Caco-2 (cell line): ENCODE results near the gene CIBAR2. TPM values are rescaled to one million over a fixed set of nuclear protein-coding genes. Genes with fewer than 3 reads are reported as not detected.

Experiments used
- BruUV-seq: library from RNA; stranded (reverse); fragments of 400-500 nt; replicated peaks from 2 replicates; lab custom pipeline; 2021; lab: Mats Ljungman, UMichigan
- CTCF ChIA-PET: fragments of 300-600 bp; sonication (Branson Sonifier 250); formaldehyde crosslinking; loops from one replicate; lab custom pipeline; 2022; ENCODE audit warnings: antibody characterized with exemption; lab: Charles Lee
- POLR2A ChIA-PET: fragments of 300-600 bp; sonication (Branson Sonifier 250); formaldehyde crosslinking; loops from one replicate; lab custom pipeline; 2022; ENCODE audit warnings: antibody characterized with exemption; lab: Charles Lee
- DNase-seq, 2 experiments: peaks; one replicate each; pipeline versions ENCODE4 v3.0.0 to v3.0.0-alpha.2; 2020 to 2022
- H3K27me3 ChIP-seq: replicated peaks from 2 replicates; pipeline ENCODE4 v1.6.0; 2011; ENCODE audit warnings: low read length; ENCODE audit not compliant: control insufficient read depth, insufficient read depth
- H3K36me3 ChIP-seq: 2 replicates; pipeline ENCODE4 v1.5.1; 2011; ENCODE audit warnings: low read length; ENCODE audit not compliant: control insufficient read depth, insufficient read depth
- H3K4me1 ChIP-seq: fragments of 250-450 bp; sonication (Bioruptor Pico); 2 replicates; pipeline ENCODE4 v1.5.1; 2020; ENCODE audit warnings: mild to moderate bottlenecking
- H3K4me3 ChIP-seq: 2 replicates; pipeline ENCODE4 v1.5.1; 2011; ENCODE audit warnings: low read depth, mild to moderate bottlenecking, control low read depth, low read length
- H3K9me3 ChIP-seq: fragments of 250-450 bp; sonication (Bioruptor Pico); 2 replicates; pipeline ENCODE4 v1.5.1; 2020; ENCODE audit warnings: mild to moderate bottlenecking, moderate library complexity
- H3K27ac Mint-ChIP-seq: one replicate; pipeline ENCODE4 v1.8.0; 2022; ENCODE audit warnings: mixed read lengths; ENCODE audit not compliant: unreplicated experiment
- H3K27me3 Mint-ChIP-seq: one replicate; pipeline ENCODE4 v1.8.0; 2022; ENCODE audit warnings: mixed read lengths; ENCODE audit not compliant: insufficient read depth, unreplicated experiment
- H3K36me3 Mint-ChIP-seq: one replicate; pipeline ENCODE4 v1.8.0; 2022; ENCODE audit warnings: mild to moderate bottlenecking, mixed read lengths; ENCODE audit not compliant: insufficient read depth, unreplicated experiment
- H3K4me1 Mint-ChIP-seq: one replicate; pipeline ENCODE4 v1.8.0; 2022; ENCODE audit warnings: low read depth, mixed read lengths; ENCODE audit not compliant: unreplicated experiment
- H3K4me3 Mint-ChIP-seq: one replicate; pipeline ENCODE4 v1.8.0; 2022; ENCODE audit warnings: mild to moderate bottlenecking, moderate library complexity, mixed read lengths; ENCODE audit not compliant: unreplicated experiment
- H3K9me3 Mint-ChIP-seq: one replicate; pipeline ENCODE4 v1.8.0; 2022; ENCODE audit warnings: mixed read lengths; ENCODE audit not compliant: unreplicated experiment
- intact Hi-C: fragments of 100-400 bp; cut with micrococcal nuclease; formaldehyde crosslinking; loops from one replicate; pipeline ENCODE4 v1.10.0; 2022; ENCODE audit not compliant: unreplicated experiment
- total RNA-seq: library from RNA; stranded (reverse); gene quantifications from 2 replicates; pipeline ENCODE4 v1.2.3, GENCODE V29; 2022
- TF ChIP-seq, protein P1 (sequence below), 2 experiments: fragments of 200-600 bp in 1 of 2; IDR thresholded peaks; 1 replicate in 1 of 2; 2 replicates in 1 of 2; pipeline versions ENCODE4 v1.5.1 to v1.8.0; 2011 to 2022; ENCODE audit warnings: antibody characterized with exemption in 1 of 2, control low read depth in 1 of 2, inconsistent platforms in 1 of 2, low read depth in 1 of 2, low read length in 1 of 2, mild to moderate bottlenecking in 1 of 2, moderate library complexity in 1 of 2; ENCODE audit not compliant: insufficient read depth in 1 of 2, severe bottlenecking in 1 of 2, unreplicated experiment in 1 of 2

CIBAR2 gene
- total RNA-seq, 1 experiment from 2014 or later, result not detected

DNA sequence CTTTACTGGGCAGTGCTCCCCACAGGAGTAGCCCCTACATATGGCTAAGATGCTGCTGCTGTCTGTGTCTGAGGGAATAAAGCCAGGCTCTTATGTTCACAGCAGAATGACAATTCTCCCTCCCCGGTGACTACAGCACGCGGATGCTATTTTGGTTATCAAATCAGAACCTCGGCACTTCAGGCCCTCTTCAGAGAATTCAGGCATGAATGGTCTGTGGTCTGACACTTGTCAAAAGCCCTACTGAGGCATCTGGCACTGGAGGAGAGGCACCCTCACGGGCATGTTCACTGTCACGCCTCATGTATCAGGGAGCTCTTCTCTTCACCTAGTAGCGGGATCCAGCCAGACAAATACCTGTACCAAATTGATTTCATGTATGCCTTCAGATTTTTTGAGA lies 54.3 kb downstream of the CIBAR2 start:
- intact Hi-C loops, result loop anchor here (1.0 kb wide), 1 partner anchor 28 kb away; no protein-coding TSS in a partner anchor
- TF ChIP-seq, protein P1, sequence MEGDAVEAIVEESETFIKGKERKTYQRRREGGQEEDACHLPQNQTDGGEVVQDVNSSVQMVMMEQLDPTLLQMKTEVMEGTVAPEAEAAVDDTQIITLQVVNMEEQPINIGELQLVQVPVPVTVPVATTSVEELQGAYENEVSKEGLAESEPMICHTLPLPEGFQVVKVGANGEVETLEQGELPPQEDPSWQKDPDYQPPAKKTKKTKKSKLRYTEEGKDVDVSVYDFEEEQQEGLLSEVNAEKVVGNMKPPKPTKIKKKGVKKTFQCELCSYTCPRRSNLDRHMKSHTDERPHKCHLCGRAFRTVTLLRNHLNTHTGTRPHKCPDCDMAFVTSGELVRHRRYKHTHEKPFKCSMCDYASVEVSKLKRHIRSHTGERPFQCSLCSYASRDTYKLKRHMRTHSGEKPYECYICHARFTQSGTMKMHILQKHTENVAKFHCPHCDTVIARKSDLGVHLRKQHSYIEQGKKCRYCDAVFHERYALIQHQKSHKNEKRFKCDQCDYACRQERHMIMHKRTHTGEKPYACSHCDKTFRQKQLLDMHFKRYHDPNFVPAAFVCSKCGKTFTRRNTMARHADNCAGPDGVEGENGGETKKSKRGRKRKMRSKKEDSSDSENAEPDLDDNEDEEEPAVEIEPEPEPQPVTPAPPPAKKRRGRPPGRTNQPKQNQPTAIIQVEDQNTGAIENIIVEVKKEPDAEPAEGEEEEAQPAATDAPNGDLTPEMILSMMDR (IDR thresholded peaks at IDR 0.05; ENCODE audit: insufficient read depth in 1 of 2, low read depth in 1 of 2, low read length in 1 of 2, severe bottlenecking in 1 of 2, unreplicated experiment in 1 of 2), result no peak
- CTCF ChIA-PET, result interaction anchor here (0.6 to 1.0 kb wide), 6 partner anchors 9 to 62 kb away, joined by 3 to 7 read pairs (median 3); no protein-coding TSS in a partner anchor

DNA sequence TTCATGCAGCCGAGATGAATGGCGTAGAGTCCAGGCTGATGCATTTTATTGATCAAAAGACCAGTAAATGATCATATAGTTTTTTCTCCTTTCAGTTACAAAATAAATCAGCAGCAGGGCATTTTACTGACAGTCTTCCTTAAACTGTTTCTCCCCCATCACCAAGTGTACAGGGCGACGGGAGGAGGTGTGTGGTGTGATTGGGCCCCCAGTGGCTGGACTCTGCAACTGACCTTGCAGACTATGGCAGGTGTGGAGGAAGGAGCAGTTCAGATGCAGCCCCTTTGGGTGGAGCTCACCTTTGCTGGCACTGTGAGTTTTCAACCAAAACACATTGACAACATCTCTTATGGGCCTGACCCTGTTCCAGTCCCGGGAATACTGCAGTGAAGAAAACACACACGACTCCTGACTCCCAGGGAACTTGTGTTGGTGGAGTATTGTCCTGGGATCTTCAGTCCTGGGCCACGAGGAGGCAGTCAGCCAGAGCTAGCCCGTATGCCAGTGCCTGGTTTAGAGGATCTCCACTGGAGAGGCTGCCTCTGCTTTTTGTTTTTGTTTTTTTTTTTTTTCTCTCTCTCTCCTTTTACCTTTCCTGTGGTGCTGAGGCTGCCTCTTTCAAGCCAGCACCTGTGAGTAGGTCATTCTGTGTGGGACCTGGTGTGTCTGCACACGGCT lies 54.9 kb downstream of the CIBAR2 start:
- Histone ChIP-seq H3K27me3 (no peaks in the 10 kb centered on the region), H3K9me3 (no peaks in the 10 kb centered on the region), H3K4me1 (no peaks in the 10 kb centered on the region), H3K4me3 (no peak overlapping the region), H3K36me3 (no peaks in the 10 kb centered on the region)
- POLR2A ChIA-PET, result no interaction called here
- intact Hi-C loops, result loop anchor here (1.0 kb wide), 1 partner anchor 29 kb away; no protein-coding TSS in a partner anchor
- H3K4me1 Mint-ChIP-seq, result peaks cover 15% of the 10 kb centered on the region
- H3K4me3 Mint-ChIP-seq, result no peak overlapping the region
- no peaks in the 10 kb centered on the region for H3K36me3 Mint-ChIP-seq
- CTCF ChIA-PET, result interaction anchor here (0.6 to 1.0 kb wide), 6 partner anchors 10 to 61 kb away, joined by 3 to 7 read pairs (median 3); no protein-coding TSS in a partner anchor
- no peaks in the 10 kb centered on the region for H3K27me3 Mint-ChIP-seq
- H3K9me3 Mint-ChIP-seq, result no peaks in the 10 kb centered on the region
- TF ChIP-seq, protein P1 (IDR thresholded peaks at IDR 0.05; ENCODE audit: insufficient read depth in 1 of 2, low read depth in 1 of 2, low read length in 1 of 2, severe bottlenecking in 1 of 2, unreplicated experiment in 1 of 2), result peak; percentile 71 to 80
- no peak overlapping the region for H3K27ac Mint-ChIP-seq
- BruUV-seq, result no TSS peak
- DNase-seq, result peak; percentile 66 to 67

More for the DNA sequence above, 54.3 kb downstream of the CIBAR2 start:
- H3K36me3 Mint-ChIP-seq, result no peaks in the 10 kb centered on the region
- no peaks in the 10 kb centered on the region for H3K9me3 ChIP-seq
- DNase-seq, result no peak
- no peaks in the 10 kb centered on the region for H3K27me3 Mint-ChIP-seq
- POLR2A ChIA-PET, result no interaction called here
- H3K4me1 Mint-ChIP-seq, result peaks cover 15% of the 10 kb centered on the region
- no peak overlapping the region for H3K4me3 ChIP-seq
- H3K27me3 ChIP-seq, result no peaks in the 10 kb centered on the region
- H3K4me1 ChIP-seq, result no peaks in the 10 kb centered on the region
- H3K36me3 ChIP-seq, result no peaks in the 10 kb centered on the region
- no peak overlapping the region for H3K27ac Mint-ChIP-seq
- H3K4me3 Mint-ChIP-seq, result no peak overlapping the region
- H3K9me3 Mint-ChIP-seq, result no peaks in the 10 kb centered on the region
- BruUV-seq, result no TSS peak

DNA sequence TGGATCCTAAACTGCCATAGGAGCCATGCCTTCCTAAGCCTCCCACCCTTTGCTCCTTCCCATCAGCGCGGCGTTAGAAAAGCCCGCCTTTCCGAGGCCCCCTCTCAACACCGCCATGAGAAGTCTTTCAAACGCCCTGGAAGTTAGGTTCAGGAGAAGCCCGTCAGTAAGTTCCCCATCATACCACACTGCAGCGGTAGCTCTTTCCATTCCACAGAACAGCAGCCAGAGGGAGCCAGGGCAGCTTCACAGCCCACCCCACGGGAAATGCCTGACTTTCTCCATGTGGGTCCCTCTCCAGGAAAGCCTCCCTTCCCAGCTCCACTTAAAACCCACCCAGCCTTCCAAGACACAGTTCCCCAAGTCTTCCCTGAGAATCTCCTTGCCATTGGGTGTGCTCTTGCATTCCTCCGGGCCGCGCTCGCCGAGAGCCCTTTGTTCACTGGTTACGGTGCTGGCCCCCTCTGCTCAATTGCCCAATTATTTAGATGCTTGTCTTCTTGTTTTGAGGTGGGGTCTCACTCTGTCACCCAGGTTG lies 56.0 kb downstream of the CIBAR2 start:
- POLR2A ChIA-PET, result no interaction called here

More for the DNA sequence above, 56.0 kb downstream of the CIBAR2 start:
- TF ChIP-seq, protein P1 (IDR thresholded peaks at IDR 0.05; ENCODE audit: insufficient read depth in 1 of 2, low read depth in 1 of 2, low read length in 1 of 2, severe bottlenecking in 1 of 2, unreplicated experiment in 1 of 2), result peak in 1 of 2 experiments; percentile 51
- Histone ChIP-seq H3K27me3 (no peaks in the 10 kb centered on the region), H3K36me3 (no peaks in the 10 kb centered on the region), H3K4me3 (no peak overlapping the region), H3K9me3 (no peaks in the 10 kb centered on the region), H3K4me1 (0 out of 2 replicates have a peak, but pooled peaks cover under 1% of the 10 kb centered on the region)
- Mint-ChIP-seq H3K9me3 (no peaks in the 10 kb centered on the region), H3K36me3 (no peaks in the 10 kb centered on the region), H3K4me3 (no peak overlapping the region), H3K4me1 (peaks cover 15% of the 10 kb centered on the region), H3K27me3 (no peaks in the 10 kb centered on the region), H3K27ac (no peak overlapping the region)
- CTCF ChIA-PET, result interaction anchor here (0.7 to 1.5 kb wide), 5 partner anchors 9 to 83 kb away, joined by 3 to 19 read pairs (median 6); partner anchors contain the start of gene KIAA0513
- no TSS peak for BruUV-seq
- intact Hi-C loops, result no loop called here
- no peak for DNase-seq
